ENCODE results near the gene APPBP2.
A peak's percentile ranks its signal among the peaks of the same experiment; 100 is the strongest.
"Not testable (repeated sequence)": the region's sequence is repeated elsewhere in the genome, so short reads cannot be mapped to it uniquely, and the experiment has no call there.

The APPBP2 gene, protein sequence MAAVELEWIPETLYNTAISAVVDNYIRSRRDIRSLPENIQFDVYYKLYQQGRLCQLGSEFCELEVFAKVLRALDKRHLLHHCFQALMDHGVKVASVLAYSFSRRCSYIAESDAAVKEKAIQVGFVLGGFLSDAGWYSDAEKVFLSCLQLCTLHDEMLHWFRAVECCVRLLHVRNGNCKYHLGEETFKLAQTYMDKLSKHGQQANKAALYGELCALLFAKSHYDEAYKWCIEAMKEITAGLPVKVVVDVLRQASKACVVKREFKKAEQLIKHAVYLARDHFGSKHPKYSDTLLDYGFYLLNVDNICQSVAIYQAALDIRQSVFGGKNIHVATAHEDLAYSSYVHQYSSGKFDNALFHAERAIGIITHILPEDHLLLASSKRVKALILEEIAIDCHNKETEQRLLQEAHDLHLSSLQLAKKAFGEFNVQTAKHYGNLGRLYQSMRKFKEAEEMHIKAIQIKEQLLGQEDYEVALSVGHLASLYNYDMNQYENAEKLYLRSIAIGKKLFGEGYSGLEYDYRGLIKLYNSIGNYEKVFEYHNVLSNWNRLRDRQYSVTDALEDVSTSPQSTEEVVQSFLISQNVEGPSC

DNA sequence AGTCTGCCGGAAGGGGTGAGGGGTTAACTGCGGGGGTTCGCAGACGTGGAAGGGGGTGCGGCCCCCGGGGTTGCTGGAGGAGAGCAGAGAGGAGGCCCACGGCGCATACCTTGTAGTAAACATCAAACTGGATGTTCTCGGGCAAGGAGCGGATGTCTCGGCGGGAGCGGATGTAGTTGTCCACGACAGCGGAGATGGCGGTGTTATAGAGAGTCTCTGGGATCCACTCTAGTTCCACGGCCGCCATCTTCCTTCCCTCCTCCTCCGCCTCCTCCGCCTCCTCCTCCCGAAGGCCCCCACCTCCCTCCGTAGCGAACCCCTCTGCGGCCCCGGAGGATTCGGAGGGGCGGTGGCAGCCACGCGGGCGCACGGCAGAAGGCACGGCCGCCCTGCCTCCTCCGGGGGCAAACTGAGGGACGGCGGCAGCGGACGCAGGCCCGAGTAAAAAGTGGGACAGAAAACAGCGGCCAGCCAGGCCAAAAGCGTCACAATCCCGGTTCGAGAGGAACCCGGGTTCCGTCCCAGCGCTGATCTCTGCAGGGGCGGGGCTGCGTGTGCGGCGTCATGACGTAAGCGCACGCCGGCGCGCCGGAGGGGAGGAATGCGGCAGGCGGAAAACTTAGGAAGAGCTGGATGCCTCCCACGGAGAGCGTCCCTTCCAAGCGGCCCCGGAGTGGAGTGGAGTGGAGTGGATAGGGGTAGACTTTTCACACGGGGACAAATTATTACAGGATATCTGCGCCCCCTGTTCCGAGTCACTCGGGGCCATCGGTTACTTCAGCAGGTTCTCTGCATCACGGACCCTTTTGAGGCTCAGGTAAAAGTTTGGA lies at the start of gene APPBP2:
TSS of gene APPBP2 (minus strand) at position 558 of the 830 bp plus-strand sequence. CDS start at position 247, 311 bp downstream.
- peak; percentile 76 for DNase-seq

DNA sequence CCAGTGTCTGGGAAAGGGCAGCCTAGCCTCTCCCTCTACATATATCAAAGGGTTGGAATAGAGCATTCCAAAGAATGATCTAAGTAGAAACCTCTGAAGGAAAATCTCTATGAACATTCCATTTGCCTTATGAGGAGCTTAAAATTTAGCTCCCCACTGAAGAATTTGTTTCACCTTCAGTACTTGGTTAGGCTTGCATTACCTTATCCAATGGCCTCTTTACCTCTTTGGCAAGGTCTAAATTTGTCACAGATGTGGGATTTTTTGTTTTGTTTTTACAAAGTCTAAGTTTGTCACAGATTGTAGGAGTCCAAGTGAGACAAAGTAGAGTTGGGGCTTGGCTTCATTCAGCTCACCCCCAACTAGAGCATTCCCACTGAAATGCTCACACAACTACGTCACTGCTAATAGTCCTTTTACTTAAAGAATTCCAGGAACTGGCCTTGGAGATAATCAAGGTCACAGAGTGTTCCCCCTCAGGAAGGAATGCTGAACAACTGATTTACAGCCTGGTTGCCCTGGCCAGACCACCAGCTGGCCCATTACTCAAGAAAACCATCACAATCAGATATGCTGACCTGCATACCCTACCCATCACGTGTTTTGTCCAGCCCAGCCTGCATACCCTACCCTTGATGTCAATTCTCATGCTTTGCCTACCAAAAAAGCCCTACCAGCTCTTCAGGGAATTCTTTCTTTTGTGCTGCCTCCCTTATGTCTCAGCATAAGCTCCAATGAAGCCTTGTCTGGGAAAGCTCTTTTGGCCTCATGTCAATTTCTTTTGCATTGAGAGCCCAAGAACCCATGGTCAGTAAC lies 47.4 kb upstream of the APPBP2 start:
- no peak for DNase-seq

DNA sequence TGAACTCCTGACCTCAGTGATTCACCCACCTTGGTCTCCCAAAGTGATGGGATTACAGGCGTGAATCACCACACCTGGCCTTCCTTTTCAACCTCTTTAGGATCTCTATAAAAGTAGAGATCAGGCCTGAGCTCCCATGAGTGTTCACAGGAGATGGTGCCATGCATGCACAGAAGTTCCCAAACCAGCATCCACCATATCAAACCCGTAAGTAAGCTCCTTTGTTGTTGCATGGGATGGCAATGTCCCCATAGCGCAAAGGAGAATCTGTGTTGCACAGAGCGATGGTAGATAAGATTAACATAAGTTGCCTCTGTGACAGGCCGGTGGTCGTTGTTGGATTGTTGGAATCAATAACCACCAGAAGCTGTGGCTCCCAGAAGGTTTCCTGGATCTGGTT lies 39.2 kb upstream of the APPBP2 start:
- no peak for DNase-seq

DNA sequence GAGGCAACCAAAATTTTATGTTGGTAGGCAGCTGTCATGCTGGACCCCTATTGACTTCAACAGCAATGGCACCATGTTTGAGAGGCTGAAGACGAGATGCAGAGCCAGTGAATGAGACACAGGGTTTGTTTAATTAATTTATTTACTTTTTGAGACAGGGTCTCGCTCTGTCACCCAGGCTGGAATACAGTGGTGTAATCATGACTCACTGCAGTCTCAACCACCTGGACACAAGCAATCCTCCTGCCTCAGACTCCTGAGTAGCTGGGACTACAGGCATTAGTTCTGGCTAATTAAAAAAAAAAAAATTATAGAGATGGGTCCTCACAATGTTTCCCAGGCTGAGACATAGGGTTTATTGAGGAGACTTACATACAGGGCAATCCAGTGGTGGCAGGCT lies 37.7 kb upstream of the APPBP2 start:
- no peak for DNase-seq

DNA sequence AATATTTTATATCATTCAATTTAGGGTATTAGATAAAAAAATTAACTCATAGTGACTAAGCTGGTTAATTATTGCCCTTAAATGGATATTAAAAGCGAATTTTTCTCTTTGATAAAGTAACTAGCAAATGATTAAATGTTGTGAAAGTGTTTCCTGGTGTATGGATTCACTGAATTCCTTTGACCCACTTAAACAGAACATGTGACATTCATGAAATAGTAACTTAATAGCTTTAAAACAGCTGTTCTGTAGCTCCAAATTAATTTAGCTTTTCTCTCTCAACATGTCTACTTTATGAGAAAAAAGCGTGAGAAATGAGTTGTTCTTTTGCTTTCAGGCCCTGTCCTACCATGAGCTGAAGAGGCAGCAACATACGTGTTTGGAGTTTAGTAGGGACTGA lies 36.4 kb upstream of the APPBP2 start:
- DNase-seq, result no peak

DNA sequence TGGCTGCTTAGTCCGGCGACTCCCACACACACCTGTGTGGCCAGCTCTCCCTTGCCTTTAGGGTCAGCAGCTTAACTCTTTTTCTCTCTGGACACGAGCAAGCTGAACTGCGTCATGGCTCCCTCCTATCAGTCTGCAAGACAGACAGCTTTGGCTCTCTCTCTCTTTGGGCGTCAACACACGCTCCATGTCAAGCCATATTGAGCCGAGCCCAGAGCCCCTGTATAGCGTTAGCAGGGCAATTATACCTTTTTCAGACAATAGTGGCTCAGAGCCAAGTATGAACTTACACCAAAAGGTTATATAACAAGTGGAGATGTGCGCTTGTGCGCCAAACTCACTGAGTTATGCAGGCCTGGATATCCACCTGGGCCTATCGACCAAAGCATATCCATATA lies 34.8 kb upstream of the APPBP2 start:
- no peak for DNase-seq

DNA sequence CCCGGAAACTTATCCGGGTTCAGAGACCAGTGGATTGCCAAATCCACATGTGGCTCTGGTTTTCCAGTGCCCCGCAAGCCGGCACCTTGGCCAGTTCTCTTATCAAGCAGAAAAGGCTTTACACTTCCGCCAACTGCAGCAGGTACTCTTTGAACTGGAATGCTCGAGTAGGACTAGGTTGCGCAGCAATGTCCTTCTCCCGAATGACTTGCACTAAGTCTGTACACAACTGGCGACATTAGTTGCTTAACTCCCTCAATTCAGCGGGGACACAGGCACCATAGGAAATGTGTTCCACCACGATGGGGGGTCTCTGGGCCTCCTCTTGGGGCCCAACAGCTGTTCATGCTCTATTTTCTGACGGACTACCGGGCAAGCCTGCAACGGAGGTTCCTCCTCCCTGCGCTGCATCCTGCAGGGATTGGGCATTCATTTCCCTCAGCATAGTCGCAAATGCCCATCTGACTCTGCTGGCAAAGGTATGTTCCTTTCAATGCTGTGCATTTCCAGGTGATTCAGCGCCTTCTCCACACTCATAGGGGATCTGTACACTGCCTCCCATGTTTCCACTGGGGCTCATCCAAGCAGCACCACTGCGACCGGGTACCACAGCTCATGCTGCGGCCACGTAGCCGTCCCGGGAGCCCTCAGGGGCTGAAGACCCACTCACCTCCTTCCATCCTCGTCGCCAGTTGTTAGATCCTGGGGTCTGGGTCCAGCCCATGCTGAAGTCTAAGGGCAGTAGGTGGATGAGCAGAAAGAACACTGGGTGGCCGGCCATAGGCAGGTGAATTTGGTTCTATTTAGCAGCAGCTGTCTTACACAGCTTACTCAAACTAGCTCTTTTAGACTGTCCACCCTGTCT lies 34.2 kb upstream of the APPBP2 start:
- no peak for DNase-seq

DNA sequence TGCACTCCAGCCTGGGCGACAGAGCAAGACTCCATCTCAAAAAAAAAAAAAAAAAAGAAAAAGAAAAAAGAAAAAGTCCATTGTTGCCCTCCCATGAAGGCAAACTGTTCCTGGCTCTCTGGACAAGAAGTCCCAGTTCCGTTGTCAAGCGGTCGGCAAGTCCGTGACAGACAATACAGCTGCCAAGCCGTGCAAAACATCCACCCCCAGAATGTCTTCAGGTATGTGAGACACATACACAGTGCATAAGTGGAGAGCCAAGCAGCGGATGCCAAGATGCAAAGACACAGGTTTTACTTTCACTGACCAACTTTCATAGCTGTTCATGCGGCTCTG lies 33.6 kb upstream of the APPBP2 start:
- DNase-seq, result no peak

DNA sequence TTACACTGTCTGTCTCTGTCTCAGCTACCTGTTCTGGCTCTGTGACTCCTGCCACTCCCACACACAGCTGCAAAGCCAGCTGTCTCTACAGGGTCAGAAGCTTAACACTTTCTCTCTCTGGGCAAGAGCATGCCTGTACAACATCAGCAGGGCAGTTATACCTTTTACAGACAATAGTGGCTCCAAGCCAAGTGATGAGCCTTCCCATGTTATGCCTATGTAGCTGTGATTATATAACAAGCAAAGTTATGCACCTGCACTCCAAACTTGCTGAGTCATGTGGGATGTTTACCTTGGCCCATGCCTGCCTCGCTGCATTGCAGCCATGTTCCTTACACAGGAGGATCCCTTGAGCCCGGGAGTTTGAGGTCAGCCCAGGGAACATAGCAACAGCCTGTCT lies 31.8 kb upstream of the APPBP2 start:
- DNase-seq, result no peak

DNA sequence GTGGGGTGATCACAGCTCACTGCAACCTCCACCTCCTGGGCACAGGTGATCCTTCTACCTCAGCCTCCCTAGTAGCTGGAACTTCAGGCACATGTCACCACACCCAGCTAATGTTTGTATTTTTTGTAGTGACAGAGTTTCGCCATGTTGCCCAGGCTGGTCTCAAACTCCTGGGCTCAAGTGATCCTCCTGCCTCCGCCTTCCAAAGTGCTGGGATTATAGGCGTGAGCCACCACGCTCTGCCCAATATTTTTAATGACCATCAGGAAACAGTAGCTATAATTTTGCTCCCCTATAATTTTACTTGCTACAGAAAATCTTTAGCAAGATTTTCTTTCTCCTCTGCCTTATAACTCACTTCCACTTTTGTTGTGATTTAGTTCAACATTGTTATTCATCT lies 29.7 kb upstream of the APPBP2 start:
- no peak for DNase-seq

DNA sequence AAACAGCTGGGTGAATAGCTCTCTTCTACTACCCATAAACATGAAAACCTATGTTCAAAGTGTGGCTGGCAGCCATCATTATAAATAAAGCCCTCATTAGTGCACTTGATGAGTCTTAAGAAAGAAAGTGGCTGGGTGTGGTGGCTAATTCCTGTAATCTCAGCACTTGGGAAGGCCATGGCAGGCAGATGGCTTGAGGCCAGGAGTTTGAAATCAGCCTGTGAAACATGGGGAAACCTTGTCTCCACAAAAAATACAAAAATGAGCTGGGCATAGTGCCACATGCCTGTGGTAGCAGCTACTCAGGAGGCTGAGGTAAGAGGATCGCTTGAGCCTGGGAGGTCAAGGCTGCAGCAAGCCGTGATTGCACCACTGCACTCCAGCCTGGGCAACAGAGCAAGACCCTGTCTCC lies 28.3 kb upstream of the APPBP2 start:
- no peak for DNase-seq

DNA sequence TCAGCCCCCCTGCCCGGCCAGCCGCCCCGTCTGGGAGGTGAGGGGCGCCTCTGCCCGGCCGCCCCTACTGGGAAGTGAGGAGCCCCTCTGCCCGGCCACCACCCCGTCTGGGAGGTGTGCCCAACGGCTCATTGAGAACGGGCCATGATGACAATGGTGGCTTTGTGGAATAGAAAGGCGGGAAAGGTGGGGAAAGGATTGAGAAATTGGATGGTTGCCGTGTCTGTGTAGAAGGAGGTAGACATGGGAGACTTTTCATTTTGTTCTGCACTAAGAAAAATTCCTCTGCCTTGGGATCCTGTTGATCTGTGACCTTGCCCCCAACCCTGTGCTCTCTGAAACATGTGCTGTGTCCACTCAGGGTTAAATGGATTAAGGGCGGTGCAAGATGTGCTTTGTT lies 26.2 kb upstream of the APPBP2 start:
- DNase-seq, result not testable (repeated sequence)

DNA sequence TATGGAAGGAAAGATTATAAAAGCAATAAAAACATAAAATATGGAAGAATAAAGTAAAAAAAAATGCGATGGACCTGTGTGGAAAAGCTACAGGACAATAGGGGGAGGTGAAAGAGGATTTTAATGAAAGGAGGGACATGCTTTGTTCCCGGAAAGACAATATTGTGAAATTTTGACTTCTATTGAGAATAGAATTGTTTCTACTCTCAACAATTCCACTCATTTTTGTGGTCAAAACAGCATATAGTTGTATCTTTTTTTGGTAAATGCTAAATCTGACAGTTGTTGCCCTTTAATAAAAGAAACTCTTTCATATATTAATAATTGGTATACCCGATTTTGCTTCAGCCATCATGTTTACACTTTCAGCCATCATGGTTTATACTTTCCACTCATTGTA lies 22.9 kb upstream of the APPBP2 start:
- no peak for DNase-seq

DNA sequence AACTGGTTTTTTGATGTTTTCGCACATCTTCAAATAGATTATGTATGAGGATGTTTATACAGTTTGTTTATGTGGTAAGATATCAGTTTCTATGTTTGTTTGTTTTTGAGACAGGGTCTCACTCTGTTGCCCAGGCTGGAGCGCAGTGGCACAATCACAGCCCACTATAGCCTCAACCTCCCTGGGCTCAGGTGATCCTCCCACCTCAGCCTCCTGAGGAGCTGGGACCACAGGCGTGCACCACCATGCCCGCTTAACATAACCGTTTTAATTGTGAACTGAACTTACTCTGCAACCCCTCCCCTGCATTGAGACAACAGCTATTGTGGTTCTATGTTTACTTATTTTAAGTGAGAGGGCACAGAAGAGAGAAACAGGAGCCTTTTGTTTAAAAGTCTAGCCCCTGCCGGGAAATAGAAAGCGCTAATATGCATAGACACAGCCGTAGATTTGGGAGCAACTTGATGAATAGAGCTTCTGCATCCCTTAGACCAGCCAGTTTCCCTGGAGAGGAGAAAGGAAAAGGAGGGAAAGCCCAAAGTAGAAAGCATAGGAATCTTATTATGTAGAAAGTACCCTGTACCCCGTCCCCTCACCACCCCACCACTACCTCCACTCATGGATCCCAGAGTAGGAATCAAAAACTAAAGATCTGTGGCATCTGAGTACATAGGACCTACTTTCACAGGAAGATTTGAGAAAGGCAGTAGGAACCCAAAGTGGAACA lies 19.6 kb upstream of the APPBP2 start:
- DNase-seq, result no peak

DNA sequence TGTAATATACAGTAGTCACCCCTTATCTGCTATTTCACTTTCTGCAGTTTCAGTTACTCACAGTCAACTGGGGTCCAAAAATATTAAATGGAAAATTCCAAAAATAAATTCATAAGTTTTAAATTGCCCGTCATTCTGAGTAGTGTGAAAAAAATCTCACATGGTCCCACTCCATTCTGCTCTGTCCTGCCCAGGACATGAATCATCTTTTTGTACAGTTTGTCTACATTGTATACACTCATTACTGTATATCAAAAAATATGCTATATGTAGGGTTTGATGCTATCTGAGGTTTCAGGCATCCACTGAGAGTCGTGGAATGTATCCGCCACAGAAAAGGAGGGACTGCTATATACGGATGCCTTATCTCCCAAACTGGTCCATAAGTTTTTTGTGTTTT lies 16.0 kb upstream of the APPBP2 start:
- DNase-seq, result no peak

DNA sequence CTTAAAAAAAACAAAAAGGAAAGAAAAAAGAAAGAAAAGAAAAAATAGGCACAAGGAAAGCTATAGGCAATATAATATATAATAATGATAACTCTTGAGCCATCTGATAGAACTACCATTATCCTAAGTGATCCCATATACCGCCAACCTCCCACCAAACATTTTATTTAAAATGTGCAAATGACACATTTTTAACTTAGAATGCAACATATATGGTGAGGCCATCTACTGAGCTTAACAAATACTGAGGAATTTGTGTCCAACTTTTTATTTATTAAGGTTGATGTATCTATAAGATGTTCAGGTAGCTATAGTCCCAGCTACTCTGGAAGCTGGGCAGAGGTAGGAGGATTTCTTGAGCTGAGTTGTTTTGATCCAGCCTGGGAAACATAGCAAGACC lies 14.4 kb upstream of the APPBP2 start:
- DNase-seq, result no peak

DNA sequence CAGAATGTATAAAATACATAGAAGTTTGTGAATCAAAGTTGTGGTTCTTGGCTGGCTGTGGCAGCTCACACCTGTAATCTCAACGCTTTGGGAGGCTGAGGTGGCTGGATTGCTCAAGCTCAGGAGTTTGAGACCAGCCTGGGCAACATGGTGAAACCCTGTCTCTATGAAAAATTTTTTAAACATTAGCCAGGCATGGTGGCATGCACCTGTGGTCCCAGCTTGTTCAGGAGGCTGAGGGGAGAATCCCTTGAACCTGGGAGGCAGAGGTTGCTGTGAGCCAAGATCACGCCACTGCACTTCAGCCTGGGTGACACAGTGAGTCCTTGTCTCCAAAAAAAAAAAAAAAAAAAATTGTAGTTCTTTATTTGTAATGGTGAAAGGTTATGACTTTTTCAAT lies 13.8 kb upstream of the APPBP2 start:
- DNase-seq, result no peak

DNA sequence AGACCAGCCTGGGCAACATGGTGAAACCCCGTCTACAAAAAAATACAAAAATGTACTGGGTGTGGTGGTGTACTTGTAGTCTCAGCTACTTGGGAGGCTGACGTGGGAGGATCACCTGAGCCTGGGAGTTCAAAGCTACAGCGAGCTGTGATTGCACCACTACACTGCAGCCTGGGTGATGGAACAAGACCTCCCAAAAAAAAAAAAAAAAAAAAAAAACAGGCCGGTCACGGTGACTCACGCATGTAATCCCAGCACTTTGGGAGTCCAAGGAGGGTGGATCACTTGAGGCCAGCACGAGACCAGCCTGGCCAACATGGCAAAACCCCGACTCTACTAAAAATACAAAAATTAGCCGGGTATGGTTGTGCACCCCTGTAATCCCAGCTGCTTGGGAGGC lies 12.7 kb upstream of the APPBP2 start:
- DNase-seq, result no peak

DNA sequence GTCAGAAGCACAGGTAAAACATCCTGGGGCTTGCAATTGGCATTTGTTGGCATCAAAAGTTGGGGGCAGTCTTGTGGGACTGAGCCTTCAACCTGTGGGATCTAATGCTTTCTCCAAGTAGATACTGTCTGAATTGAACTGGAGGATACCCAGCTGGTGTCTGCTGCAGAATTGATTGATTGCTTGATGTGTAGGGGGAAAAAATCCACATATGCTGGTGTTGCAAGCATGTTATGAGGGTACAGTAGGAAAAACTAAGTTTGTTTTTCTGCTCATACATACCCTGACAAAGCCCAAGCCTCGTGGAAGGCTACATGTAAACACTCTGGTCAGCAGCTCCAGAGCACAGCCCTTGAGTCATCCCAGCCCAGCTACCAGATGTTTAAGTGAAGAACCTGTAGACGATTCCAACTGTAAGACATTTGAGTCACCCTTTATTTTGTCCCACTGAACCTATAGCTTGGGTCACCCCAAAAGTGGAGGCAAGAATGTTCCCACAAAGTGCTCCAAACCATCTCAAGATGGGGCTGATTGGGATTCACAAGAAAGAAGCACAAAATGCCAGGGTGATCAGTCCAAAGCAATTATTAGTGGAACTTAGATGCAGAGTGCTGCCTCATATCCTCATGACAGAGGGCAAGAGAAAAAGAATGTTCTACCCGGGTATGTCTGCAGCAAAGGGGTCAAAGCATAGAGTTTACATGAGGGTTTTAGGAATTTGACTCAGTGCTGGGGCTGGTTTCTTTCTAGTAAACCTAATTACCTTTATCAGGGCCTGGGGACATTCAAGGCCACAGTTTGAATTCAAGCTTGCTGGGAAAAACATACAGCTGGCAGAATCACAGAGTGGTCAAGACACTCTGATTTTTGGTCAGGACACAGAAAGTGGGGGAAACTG lies 9.6 kb upstream of the APPBP2 start:
- DNase-seq, result no peak

DNA sequence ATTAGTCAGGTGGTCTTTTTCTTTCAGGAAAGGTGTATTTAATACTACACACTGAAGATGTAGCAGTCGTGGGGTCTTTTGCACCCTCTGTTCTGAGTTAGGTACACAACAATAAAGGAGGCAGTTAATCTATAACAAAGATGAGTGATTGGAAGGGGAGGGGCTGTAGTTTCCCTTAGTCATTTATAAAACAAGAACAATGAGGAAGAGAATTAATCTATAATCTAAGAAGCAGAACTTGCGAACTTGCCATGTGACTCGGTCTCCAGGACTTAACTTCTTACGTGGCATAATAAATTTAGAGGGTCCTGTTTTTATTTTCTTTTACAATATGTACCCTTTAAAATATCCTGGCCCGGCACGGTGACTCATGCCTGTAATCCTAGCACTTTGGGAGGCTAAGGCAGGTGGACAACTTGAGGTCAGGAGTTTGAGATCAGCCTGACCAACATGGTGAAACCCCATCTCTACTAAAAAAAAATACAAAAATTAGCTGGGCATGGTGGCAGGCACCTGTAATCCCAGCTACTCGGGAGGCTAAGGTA lies 8.6 kb upstream of the APPBP2 start:
- no peak for DNase-seq

Data from NCI-H1092 treated with DMSO at 0.1 percent for 48 hours (cell line).